ENCODE results near the gene KCNMA1. TPM values are rescaled to one million over a fixed set of nuclear protein-coding genes. Genes with fewer than 3 reads are reported as not detected.
"Not testable (repeated sequence)": the region's sequence is repeated elsewhere in the genome, so short reads cannot be mapped to it uniquely, and the experiment has no call there.

KCNMA1 gene
- total RNA-seq, 2 experiments from 2014 or later: 0.55 to 1.5 TPM

DNA sequence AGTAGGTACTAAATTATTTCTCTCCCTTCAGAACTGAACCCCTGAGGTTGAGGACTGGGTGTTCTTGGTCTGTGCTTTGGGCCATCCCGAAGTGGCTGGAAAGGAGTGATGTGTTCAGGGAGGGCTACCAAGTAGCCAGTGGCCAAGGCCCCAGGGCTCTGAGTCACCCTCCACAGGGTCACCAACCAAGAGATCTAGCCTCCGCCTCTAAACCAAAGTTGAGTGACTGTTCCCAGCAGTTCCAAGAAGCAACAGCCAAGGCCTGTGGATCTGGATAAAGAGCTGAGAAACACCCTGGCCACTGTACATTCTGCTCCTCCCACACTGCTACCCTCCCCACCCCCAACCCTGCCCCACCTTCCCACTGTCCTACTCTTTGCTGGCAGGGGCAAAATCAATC is 35.5 kb upstream of the KCNMA1 start:
- CTCF ChIA-PET: no interaction called here
- H3K4me1 Mint-ChIP-seq: peaks cover 3% of the 10 kb centered on the region
- H3K4me3 Mint-ChIP-seq: no peak overlapping the region
- H3K27ac Mint-ChIP-seq: no peak overlapping the region
- no peaks in the 10 kb centered on the region for H3K9me3 Mint-ChIP-seq (ENCODE audit: low read depth)
- ATAC-seq (no peak), DNase-seq (no peak)
- peaks cover 14% of the 10 kb centered on the region for H3K27me3 Mint-ChIP-seq
- no peaks in the 10 kb centered on the region for H3K36me3 Mint-ChIP-seq

GRCh38 chr10:77671594-77672252 is 34.1 kb upstream of the KCNMA1 start:
- peaks cover 3% of the 10 kb centered on the region for H3K4me1 Mint-ChIP-seq
- no peak overlapping the region for H3K4me3 Mint-ChIP-seq
- peaks cover 16% of the 10 kb centered on the region for H3K27me3 Mint-ChIP-seq
- CTCF ChIA-PET: no interaction called here
- H3K27ac Mint-ChIP-seq: no peak overlapping the region
- no peaks in the 10 kb centered on the region for H3K9me3 Mint-ChIP-seq (ENCODE audit: low read depth)
- DNase-seq (no peak), ATAC-seq (no peak)
- H3K36me3 Mint-ChIP-seq: no peaks in the 10 kb centered on the region

GRCh38 chr10:77670817-77671443 is 33.3 kb upstream of the KCNMA1 start:
- Mint-ChIP-seq H3K4me1 (peaks cover 3% of the 10 kb centered on the region), H3K9me3 (ENCODE audit: low read depth) (no peaks in the 10 kb centered on the region), H3K36me3 (no peaks in the 10 kb centered on the region), H3K27me3 (peaks cover 17% of the 10 kb centered on the region), H3K4me3 (no peak overlapping the region), H3K27ac (no peak overlapping the region)
- ATAC-seq: no peak
- no peak for DNase-seq
- CTCF ChIA-PET: no interaction called here

GRCh38 chr10:77669892-77670291 is 32.3 kb upstream of the KCNMA1 start:
- DNase-seq (no peak), ATAC-seq (no peak)
- Mint-ChIP-seq H3K4me1 (peaks cover 3% of the 10 kb centered on the region), H3K9me3 (ENCODE audit: low read depth) (no peaks in the 10 kb centered on the region), H3K27ac (no peak overlapping the region), H3K4me3 (no peak overlapping the region), H3K36me3 (no peaks in the 10 kb centered on the region), H3K27me3 (peaks cover 13% of the 10 kb centered on the region)
- CTCF ChIA-PET: no interaction called here

GRCh38 chr10:77667426-77668324 is 30.1 kb upstream of the KCNMA1 start:
- Mint-ChIP-seq H3K27ac (no peak overlapping the region), H3K4me1 (no peaks in the 10 kb centered on the region), H3K27me3 (peaks cover 8% of the 10 kb centered on the region), H3K4me3 (no peak overlapping the region), H3K9me3 (ENCODE audit: low read depth) (no peaks in the 10 kb centered on the region), H3K36me3 (no peaks in the 10 kb centered on the region)
- CTCF ChIA-PET: no interaction called here
- ATAC-seq (no peak), DNase-seq (no peak)

DNA sequence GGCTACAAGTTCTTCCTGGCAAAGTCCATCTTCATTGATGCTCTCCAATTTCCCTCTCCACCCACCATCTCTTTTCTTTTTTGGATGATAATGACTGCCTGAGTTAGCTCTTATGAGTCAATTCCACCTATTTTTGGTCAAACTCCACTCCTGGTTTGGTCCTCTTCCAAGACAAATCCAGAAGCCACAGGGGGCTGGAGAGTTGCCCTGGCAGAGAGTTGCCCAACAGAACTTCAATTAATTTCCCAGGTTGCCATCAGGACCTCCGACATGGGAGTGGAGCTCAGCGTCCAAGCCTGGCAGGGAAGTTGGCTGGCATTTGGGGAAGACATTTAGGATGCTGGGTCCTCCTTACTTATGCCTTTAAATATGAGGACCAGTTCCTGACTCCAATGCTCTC is 29.2 kb upstream of the KCNMA1 start:
- no peak overlapping the region for H3K4me3 Mint-ChIP-seq
- no peaks in the 10 kb centered on the region for H3K4me1 Mint-ChIP-seq
- CTCF ChIA-PET: no interaction called here
- H3K36me3 Mint-ChIP-seq: no peaks in the 10 kb centered on the region
- no peak for ATAC-seq
- no peaks in the 10 kb centered on the region for H3K9me3 Mint-ChIP-seq (ENCODE audit: low read depth)
- H3K27ac Mint-ChIP-seq: no peak overlapping the region
- DNase-seq: no peak
- H3K27me3 Mint-ChIP-seq: peaks cover 8% of the 10 kb centered on the region

DNA sequence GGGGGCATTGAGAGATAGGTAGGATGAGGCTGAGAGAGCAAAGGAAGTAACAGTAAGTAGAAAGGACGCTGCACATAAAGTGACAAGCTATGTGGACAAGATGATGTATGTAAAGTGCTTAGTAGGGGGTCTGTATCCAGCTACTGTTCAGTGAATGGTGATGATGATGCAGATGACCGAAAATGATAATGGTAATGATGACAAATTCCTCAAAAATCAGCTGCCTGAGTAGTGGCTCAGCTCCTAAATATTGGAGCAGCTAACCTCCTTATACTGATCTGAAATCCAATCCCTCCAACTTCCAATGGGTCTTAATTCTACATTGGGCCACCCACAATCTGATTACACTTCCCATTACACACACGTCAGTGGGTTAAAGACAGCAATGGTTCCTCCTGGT is 27.1 kb upstream of the KCNMA1 start:
- peaks cover 1% of the 10 kb centered on the region for H3K36me3 Mint-ChIP-seq
- DNase-seq: no peak
- H3K27ac Mint-ChIP-seq: no peak overlapping the region
- H3K9me3 Mint-ChIP-seq (ENCODE audit: low read depth): no peaks in the 10 kb centered on the region
- H3K27me3 Mint-ChIP-seq: peaks cover 8% of the 10 kb centered on the region
- no peak for ATAC-seq
- no peak overlapping the region for H3K4me3 Mint-ChIP-seq
- H3K4me1 Mint-ChIP-seq: peaks cover 2% of the 10 kb centered on the region
- CTCF ChIA-PET: no interaction called here

DNA sequence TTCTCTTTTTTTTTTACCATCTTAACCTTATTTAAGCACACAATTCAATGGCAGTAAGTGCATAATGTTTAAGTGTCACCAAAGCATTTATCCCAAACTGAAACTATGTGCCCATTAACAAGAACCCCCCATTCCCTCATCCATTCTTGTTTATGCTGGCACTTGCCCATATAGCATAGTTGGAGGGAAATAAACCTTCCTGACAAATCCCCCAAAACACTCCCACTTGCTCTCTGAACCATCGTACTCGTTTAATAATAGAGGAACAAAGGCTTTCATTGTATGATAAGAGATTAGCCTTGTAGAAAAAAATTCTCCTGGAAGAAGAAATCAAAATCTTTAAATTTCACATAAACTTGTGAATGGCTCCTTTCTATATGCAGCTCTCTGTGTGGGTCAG is 26.4 kb upstream of the KCNMA1 start:
- Mint-ChIP-seq H3K36me3 (peaks cover 3% of the 10 kb centered on the region), H3K4me1 (peaks cover 2% of the 10 kb centered on the region), H3K27me3 (peaks cover 8% of the 10 kb centered on the region), H3K4me3 (no peak overlapping the region), H3K27ac (no peak overlapping the region), H3K9me3 (ENCODE audit: low read depth) (peaks cover 3% of the 10 kb centered on the region)
- ATAC-seq: no peak
- no peak for DNase-seq
- CTCF ChIA-PET: no interaction called here

DNA sequence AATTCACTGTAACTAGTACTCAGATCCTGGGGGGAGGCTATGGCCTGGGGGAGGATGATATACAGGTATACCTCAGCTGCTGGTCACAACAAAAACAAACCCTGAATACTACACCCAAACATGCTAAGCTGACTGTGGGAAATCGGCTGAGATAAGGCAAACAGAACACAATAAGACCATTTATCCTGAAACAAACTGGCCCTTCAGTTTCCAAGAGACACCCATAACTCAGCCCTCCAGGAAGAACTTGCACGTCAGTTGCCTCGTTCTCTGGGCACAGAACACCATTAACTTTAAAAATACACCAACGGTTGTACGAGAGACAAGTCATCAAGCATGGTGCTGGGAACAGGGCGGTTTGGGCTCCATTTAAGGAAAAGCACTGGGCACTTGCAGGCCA is 24.1 kb upstream of the KCNMA1 start:
- peaks cover 7% of the 10 kb centered on the region for H3K36me3 Mint-ChIP-seq
- no peak overlapping the region for H3K4me3 Mint-ChIP-seq
- H3K9me3 Mint-ChIP-seq (ENCODE audit: low read depth): peaks cover 6% of the 10 kb centered on the region
- H3K4me1 Mint-ChIP-seq: peaks cover 2% of the 10 kb centered on the region
- DNase-seq (no peak), ATAC-seq (no peak)
- CTCF ChIA-PET: no interaction called here
- peaks cover 6% of the 10 kb centered on the region for H3K27me3 Mint-ChIP-seq
- H3K27ac Mint-ChIP-seq: no peak overlapping the region

DNA sequence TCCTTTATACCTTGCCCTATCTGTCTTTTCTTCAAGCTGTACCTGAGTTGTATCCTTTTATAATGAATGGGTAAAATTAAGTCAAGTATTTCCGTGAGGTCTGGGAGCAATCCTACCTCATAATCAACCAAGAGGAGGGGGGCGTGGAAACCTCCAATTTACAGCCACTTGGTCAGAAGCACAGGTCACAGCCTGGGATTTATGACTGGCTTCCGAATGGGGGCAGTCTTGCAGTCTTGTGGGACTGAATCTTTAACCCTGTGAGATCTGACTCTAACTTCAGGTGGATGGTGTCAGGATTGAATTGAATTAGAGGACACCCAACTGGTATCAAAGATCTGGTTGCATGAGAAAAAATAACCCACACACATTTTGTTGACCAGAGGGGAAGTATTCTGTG is 23.5 kb upstream of the KCNMA1 start:
- ATAC-seq: no peak
- peaks cover 10% of the 10 kb centered on the region for H3K27me3 Mint-ChIP-seq
- peaks cover 7% of the 10 kb centered on the region for H3K36me3 Mint-ChIP-seq

DNA sequence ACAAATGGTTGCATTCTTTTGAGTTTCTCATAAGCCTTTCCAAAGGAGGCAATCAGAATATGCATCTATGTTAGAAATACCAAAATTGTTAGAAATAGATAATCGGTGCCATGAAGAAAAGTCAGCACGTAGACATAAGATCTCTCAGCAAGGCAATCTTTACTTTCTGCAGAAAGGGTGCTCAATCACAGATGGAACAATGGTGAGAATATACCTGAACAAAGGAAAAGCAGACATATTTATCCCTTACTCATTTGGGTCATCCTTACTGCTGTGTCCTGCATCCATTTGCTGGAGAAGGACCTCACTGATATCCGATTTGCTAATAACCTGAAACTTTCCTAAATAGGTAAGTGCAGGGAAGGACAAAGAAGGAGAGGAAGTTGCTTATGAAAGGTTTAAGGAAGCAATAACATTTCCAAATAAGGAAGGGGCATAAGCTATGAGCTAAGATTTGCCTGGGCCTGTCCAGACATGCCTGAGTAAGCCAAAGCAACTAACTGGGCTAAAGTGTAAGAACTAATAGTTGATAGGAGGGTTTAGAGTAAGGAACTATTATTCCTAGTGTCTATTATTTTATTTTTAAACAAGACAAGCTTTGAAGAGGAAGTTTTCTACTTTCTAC is 21.6 kb upstream of the KCNMA1 start:
- peaks cover 10% of the 10 kb centered on the region for H3K27me3 Mint-ChIP-seq
- not testable (repeated sequence) for H3K9me3 Mint-ChIP-seq (ENCODE audit: low read depth); H3K27ac Mint-ChIP-seq; DNase-seq; H3K4me1 Mint-ChIP-seq; H3K4me3 Mint-ChIP-seq; H3K36me3 Mint-ChIP-seq; ATAC-seq
- CTCF ChIA-PET: interaction anchor here (1.7 kb wide), 1 partner anchor 485 kb away, joined by 4 read pairs; no protein-coding TSS in a partner anchor

More for the DNA sequence above, 23.5 kb upstream of the KCNMA1 start:
- Mint-ChIP-seq H3K9me3 (ENCODE audit: low read depth) (peaks cover 6% of the 10 kb centered on the region), H3K4me1 (peaks cover 2% of the 10 kb centered on the region), H3K27ac (no peak overlapping the region), H3K4me3 (no peak overlapping the region)
- CTCF ChIA-PET: no interaction called here
- no peak for DNase-seq

DNA sequence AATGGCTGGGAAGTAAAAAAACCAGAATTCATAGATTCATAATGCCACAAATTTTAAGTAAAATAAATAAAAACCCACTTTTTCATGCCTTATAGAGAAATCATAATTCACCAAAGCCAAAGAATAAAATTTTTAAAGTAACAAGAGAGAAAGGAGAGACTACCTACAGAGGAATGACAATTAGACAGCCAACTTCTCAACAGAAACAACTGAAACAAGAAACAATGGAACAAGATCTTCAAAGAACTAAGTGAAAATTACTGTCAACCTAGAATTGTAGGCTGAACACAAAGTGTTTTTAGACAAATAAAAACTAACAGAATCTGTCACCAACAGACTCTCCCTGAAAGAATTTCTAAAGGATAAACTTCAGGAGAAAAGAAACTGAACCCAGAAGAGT is 15.6 kb upstream of the KCNMA1 start:
- Mint-ChIP-seq H3K4me1 (no peaks in the 10 kb centered on the region), H3K4me3 (no peak overlapping the region), H3K27me3 (peaks cover 16% of the 10 kb centered on the region), H3K9me3 (ENCODE audit: low read depth) (no peaks in the 10 kb centered on the region), H3K27ac (no peak overlapping the region), H3K36me3 (no peaks in the 10 kb centered on the region)
- no peak for DNase-seq
- CTCF ChIA-PET: no interaction called here
- ATAC-seq: no peak
